IMR-90 (cell line): ENCODE results near the gene HDAC9. TPM values are rescaled to one million over a fixed set of nuclear protein-coding genes. Genes with fewer than 3 reads are reported as not detected.

Source experiments
- ATAC-seq: fragments of 200-7000 bp; cut with Tn5 transposase; 2 replicates; pipeline ENCODE4 v1.9.1; 2020; ENCODE audit warnings: low read depth, mild to moderate bottlenecking, moderate library complexity
- BruUV-seq: library from RNA; stranded (reverse); fragments of 400-500 nt; replicated peaks from 2 replicates; lab custom pipeline; 2021; lab: Mats Ljungman, UMichigan
- CTCF ChIA-PET: fragments of 300-600 bp; formaldehyde crosslinking; extraction: SDS; loops from one replicate; lab custom pipeline; 2021; ENCODE audit warnings: antibody characterized with exemption; lab: Yijun Ruan, JAX
- POLR2A ChIA-PET: fragments of 300-600 bp; sonication (Branson Sonifier 250); formaldehyde crosslinking; loops from one replicate; lab custom pipeline; 2022; ENCODE audit warnings: antibody characterized with exemption; ENCODE audit not compliant: unreplicated experiment; lab: Charles Lee
- DNase-seq: peaks from one replicate; pipeline ENCODE4 v3.0.0; 2013
- H2AFZ ChIP-seq: replicated peaks from 2 replicates; pipeline ENCODE3; 2013; ENCODE audit warnings: low read length, mild to moderate bottlenecking; ENCODE audit not compliant: poor library complexity
- H2AK5ac ChIP-seq: 2 replicates; pipeline ENCODE4 v1.6.1; 2013; ENCODE audit warnings: low read depth, low read length, inconsistent platforms
- H2AK9ac ChIP-seq: replicated peaks from 2 replicates; pipeline ENCODE3; 2013; ENCODE audit warnings: mild to moderate bottlenecking, low read depth, low read length, moderate library complexity; ENCODE audit not compliant: poor library complexity
- H2BK120ac ChIP-seq: 2 replicates; pipeline ENCODE4 v1.6.1; 2013; ENCODE audit warnings: low read depth, low read length, inconsistent platforms
- H2BK15ac ChIP-seq: 3 replicates; pipeline ENCODE4 v1.6.1; 2013; ENCODE audit warnings: low read depth, low read length, inconsistent platforms
- H2BK20ac ChIP-seq: 2 replicates; pipeline ENCODE4 v1.6.1; 2013; ENCODE audit warnings: low read depth, mild to moderate bottlenecking, inconsistent platforms, low read length, moderate library complexity
- H2BK5ac ChIP-seq: 2 replicates; pipeline ENCODE4 v1.6.1; 2013; ENCODE audit warnings: mild to moderate bottlenecking, low read depth, low read length, inconsistent platforms; ENCODE audit not compliant: poor library complexity, severe bottlenecking
- H3K14ac ChIP-seq: replicated peaks from 2 replicates; pipeline ENCODE4 v1.6.1; 2013; ENCODE audit warnings: low read depth, low read length, inconsistent platforms
- H3K18ac ChIP-seq: 2 replicates; pipeline ENCODE4 v1.6.1; 2013; ENCODE audit warnings: low read depth, low read length, control low read depth
- H3K23ac ChIP-seq: 2 replicates; pipeline ENCODE4 v1.6.1; 2013; ENCODE audit warnings: low read depth, low read length, inconsistent platforms
- H3K27ac ChIP-seq: 2 replicates; pipeline ENCODE4 v1.5.1; 2013; ENCODE audit warnings: mild to moderate bottlenecking, control low read depth, low read length; ENCODE audit not compliant: insufficient read depth
- H3K27me3 ChIP-seq: 2 replicates; pipeline ENCODE4 v1.6.1; 2013; ENCODE audit warnings: low read length; ENCODE audit not compliant: control insufficient read depth, insufficient read depth
- H3K36me3 ChIP-seq: 2 replicates; pipeline ENCODE4 v1.6.1; 2013; ENCODE audit warnings: low read length, mixed read lengths; ENCODE audit not compliant: control insufficient read depth, insufficient read depth
- H3K4ac ChIP-seq: 2 replicates; pipeline ENCODE4 v1.6.1; 2013; ENCODE audit warnings: low read depth, low read length, inconsistent platforms
- H3K4me1 ChIP-seq: 2 replicates; pipeline ENCODE4 v1.6.1; 2013; ENCODE audit warnings: low read length, mixed read lengths; ENCODE audit not compliant: control insufficient read depth, insufficient read depth
- H3K4me2 ChIP-seq: 2 replicates; pipeline ENCODE4 v1.6.1; 2013; ENCODE audit warnings: low read depth, mild to moderate bottlenecking, control low read depth, low read length, moderate library complexity
- H3K4me3 ChIP-seq: 2 replicates; pipeline ENCODE4 v1.5.1; 2013; ENCODE audit warnings: low read depth, mild to moderate bottlenecking, control low read depth, low read length, moderate library complexity; ENCODE audit not compliant: insufficient read depth
- H3K56ac ChIP-seq: 2 replicates; pipeline ENCODE4 v1.6.1; 2013; ENCODE audit warnings: low read length, inconsistent platforms; ENCODE audit not compliant: insufficient read depth; ENCODE audit errors: extremely low read depth
- H3K79me1 ChIP-seq, 2 experiments: 2 replicates each; pipeline ENCODE4 v1.6.1; 2013; ENCODE audit warnings: low read length in 2 of 2, inconsistent platforms in 1 of 2, low read depth in 1 of 2
- H3K9ac ChIP-seq: 2 replicates; pipeline ENCODE4 v1.6.1; 2013; ENCODE audit warnings: low read depth, low read length, control low read depth
- H3K9me1 ChIP-seq: 2 replicates; pipeline ENCODE4 v1.6.1; 2013; ENCODE audit warnings: low read length, inconsistent platforms; ENCODE audit not compliant: insufficient read depth
- H3K9me3 ChIP-seq: 2 replicates; pipeline ENCODE4 v1.6.1; 2013; ENCODE audit warnings: low read length; ENCODE audit not compliant: control insufficient read depth, insufficient read depth
- H4K20me1 ChIP-seq: 2 replicates; pipeline ENCODE4 v1.6.1; 2013; ENCODE audit warnings: low read length, inconsistent platforms; ENCODE audit not compliant: insufficient read depth
- H4K5ac ChIP-seq: 2 replicates; pipeline ENCODE4 v1.6.1; 2013; ENCODE audit warnings: mild to moderate bottlenecking, low read depth, low read length, control low read depth
- H4K8ac ChIP-seq, 2 experiments: 2 replicates each; pipeline ENCODE4 v1.6.1; 2013; ENCODE audit warnings: low read depth in 2 of 2, low read length in 2 of 2, control low read depth in 1 of 2, inconsistent platforms in 1 of 2
- H4K91ac ChIP-seq: 2 replicates; pipeline ENCODE4 v1.6.1; 2013; ENCODE audit warnings: low read depth, low read length, inconsistent platforms; ENCODE audit not compliant: insufficient read depth
- CHD1 ChIP-seq: IDR thresholded peaks from 2 replicates; pipeline ENCODE4 v1.6.1; 2012; ENCODE audit warnings: low read depth, low read length, improper control_type of control experiment
- RCOR1 ChIP-seq: IDR thresholded peaks from 2 replicates; pipeline ENCODE4 v1.6.1; 2012; ENCODE audit warnings: mild to moderate bottlenecking, low read length, improper control_type of control experiment; ENCODE audit not compliant: insufficient replicate concordance
- WGBS, 2 experiments: methylation state at CpG; one replicate each; pipeline versions ENCODE4 v1.1.5 to v1.1.7; 2013; ENCODE audit warnings: missing lambda C conversion rate in 2 of 2; ENCODE audit not compliant: insufficient read length in 1 of 2; ENCODE audit errors: extremely low coverage in 2 of 2; 5-methylcytosine and 5-hydroxymethylcytosine counted together
- dilution Hi-C: fragments of 300-500 bp; cut with HindIII; formaldehyde crosslinking; loops from one replicate; pipeline ENCODE4 v1.14.3; 2018; ENCODE audit warnings: low sequenced_read_pairs; ENCODE audit not compliant: unreplicated experiment
- in situ Hi-C: fragments of 300-500 bp; cut with MboI; formaldehyde crosslinking; loops from 3 replicates; pipeline ENCODE4 v1.14.3; 2019; ENCODE audit warnings: low sequenced_read_pairs, inconsistent platforms, mixed read lengths
- intact Hi-C: fragments of 100-400 bp; cut with micrococcal nuclease; formaldehyde crosslinking; loops from 2 replicates; pipeline ENCODE4 v1.10.0; 2022
- polyA plus RNA-seq, 3 experiments: library from polyadenylated mRNA; depleted of rRNA; stranded (reverse); fragments of >200 nt; gene quantifications; 2 replicates each; pipeline ENCODE4 v1.2.3, GENCODE V29; 2012; ENCODE audit warnings: low replicate concordance in 1 of 3
- total RNA-seq: library from RNA; depleted of rRNA; stranded (reverse); fragments of >200 nt; gene quantifications from 2 replicates; pipeline ENCODE4 v1.2.3, GENCODE V29; 2012

HDAC9 gene
- total and polyA plus RNA-seq, 2 of the 4 experiments (the other 2 are of a cell fraction) = 4.3 to 24.7 TPM

DNA sequence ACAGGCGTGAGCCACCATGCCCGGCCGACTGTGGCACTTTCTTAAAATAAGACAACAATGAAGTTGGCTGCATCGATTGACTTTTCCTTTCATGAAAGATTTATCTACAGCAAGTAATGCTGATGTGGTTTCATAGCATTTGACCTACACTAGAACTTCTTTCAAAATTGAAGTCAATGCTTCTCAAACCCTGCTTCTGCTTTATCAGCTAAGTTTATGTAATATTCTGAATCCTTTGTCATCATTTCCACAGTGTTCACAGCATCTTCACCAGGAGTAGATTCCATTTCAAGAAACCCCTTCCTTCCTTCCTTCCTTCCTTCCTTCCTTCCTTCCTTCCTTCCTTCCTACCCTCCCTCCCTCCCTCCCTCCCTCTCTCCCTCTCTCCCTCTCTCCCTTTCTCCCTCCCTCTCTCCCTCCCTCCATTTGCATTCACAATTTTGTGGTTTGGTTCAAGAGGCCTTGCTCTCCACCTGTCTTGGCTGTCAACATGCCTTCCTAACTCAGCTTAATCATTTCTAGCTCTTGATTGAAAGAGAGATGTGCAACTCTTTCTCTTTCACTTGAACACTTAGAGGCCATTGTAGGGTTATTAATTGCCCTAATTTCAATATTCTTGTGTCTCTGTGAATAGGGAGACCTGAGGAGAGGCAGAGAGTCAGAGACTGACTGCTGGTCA lies 52.1 kb downstream of the HDAC9 start:
- WGBS, 2 experiments = no CpG with 5 or more reads among the region's 4 CpGs
- no peak overlapping the region for H3K4me3 ChIP-seq
- H3K9me1 ChIP-seq = no peaks in the 10 kb centered on the region
- H2AK5ac ChIP-seq = no peak overlapping the region
- no peak overlapping the region for H3K18ac ChIP-seq
- no peak overlapping the region for H3K9ac ChIP-seq
- H2BK120ac ChIP-seq = no peak overlapping the region
- no peak overlapping the region for H3K56ac ChIP-seq
- H4K20me1 ChIP-seq = no peaks in the 10 kb centered on the region
- H2BK15ac ChIP-seq = no peak overlapping the region
- no peak for DNase-seq
- BruUV-seq = no TSS peak
- H3K36me3 ChIP-seq = no peaks in the 10 kb centered on the region
- H2BK20ac ChIP-seq = no peak overlapping the region
- no peak overlapping the region for H4K8ac ChIP-seq
- POLR2A ChIA-PET = no interaction called here
- no peaks in the 10 kb centered on the region for H3K4me1 ChIP-seq
- CTCF ChIA-PET = interaction anchor here (0.6 kb wide), 1 partner anchor 54 kb away, joined by 3 read pairs; no protein-coding TSS in a partner anchor
- intact Hi-C loops (no loop called here), dilution Hi-C loops (no loop called here), in situ Hi-C loops (no loop called here)
- H3K4me2 ChIP-seq = no peak overlapping the region
- H3K4ac ChIP-seq = no peak overlapping the region
- H3K27me3 ChIP-seq = no peaks in the 10 kb centered on the region
- H2AFZ ChIP-seq = no peak overlapping the region
- H3K14ac ChIP-seq = no peak overlapping the region
- peaks cover 0 to 3% of the 10 kb centered on the region in 2 experiments; a peak in 1 of 4 replicates for H3K79me1 ChIP-seq
- no peak for TF ChIP-seq RCOR1
- no peak for TF ChIP-seq CHD1
- no peak overlapping the region for H2BK5ac ChIP-seq
- no peaks in the 10 kb centered on the region for H3K9me3 ChIP-seq
- H2AK9ac ChIP-seq = no peak overlapping the region
- H4K5ac ChIP-seq = no peak overlapping the region
- H3K27ac ChIP-seq = no peak overlapping the region
- ATAC-seq = no peak
- no peak overlapping the region for H4K91ac ChIP-seq
- H3K23ac ChIP-seq = no peak overlapping the region
